Hematopoietic multipotent progenitor cell treated with erythropoietin and hydrocortisone succinate and interleukin-3 and kit ligand, for 17 days (in vitro differentiated cells): ENCODE measurements around the gene ERCC2.

Source experiments
- DNase-seq: peaks from one replicate; pipeline ENCODE4 v3.0.0-alpha.2; 2015; ENCODE audit warnings: low spot score

Gene ERCC2

DNA sequence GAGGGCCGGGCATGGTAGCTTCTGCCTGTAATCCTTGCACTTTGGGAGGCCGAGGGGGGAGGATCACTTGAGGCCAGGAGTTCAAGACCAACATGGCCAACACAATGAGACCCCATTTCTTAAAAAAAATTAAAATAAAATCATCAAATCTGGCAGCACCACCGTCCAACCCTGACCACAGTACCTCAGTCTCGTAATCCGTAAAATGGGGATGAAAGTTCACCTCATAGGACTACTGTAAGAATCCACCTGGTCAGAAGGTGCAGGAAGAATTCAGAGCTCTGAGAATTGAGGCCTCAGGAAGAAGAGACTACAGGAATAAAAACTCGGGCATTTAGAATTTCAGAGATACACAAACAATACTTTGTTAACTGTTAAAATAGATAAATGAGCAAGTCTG lies 31.4 kb upstream of the ERCC2 start:
- DNase-seq, result no peak

DNA sequence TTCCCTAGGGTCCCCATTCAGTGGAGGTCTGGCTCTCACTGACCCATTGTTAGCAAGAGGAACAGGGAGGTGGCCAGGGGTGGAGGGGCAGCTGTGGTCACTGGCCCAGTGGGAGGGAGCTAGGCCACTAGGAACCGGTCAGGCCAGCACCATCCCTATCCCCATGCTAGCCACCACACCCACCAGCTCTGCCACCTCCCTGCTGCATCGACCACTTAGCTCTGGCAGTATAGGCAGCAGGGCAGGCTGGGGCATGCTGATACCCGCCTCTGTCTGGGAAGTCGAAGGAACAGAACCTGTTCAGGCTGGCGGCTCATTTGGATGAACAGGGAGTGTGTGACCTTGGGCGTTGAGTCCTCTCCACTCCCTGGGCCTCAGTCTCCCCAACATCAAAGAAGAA lies 29.8 kb upstream of the ERCC2 start:
- no peak for DNase-seq

DNA sequence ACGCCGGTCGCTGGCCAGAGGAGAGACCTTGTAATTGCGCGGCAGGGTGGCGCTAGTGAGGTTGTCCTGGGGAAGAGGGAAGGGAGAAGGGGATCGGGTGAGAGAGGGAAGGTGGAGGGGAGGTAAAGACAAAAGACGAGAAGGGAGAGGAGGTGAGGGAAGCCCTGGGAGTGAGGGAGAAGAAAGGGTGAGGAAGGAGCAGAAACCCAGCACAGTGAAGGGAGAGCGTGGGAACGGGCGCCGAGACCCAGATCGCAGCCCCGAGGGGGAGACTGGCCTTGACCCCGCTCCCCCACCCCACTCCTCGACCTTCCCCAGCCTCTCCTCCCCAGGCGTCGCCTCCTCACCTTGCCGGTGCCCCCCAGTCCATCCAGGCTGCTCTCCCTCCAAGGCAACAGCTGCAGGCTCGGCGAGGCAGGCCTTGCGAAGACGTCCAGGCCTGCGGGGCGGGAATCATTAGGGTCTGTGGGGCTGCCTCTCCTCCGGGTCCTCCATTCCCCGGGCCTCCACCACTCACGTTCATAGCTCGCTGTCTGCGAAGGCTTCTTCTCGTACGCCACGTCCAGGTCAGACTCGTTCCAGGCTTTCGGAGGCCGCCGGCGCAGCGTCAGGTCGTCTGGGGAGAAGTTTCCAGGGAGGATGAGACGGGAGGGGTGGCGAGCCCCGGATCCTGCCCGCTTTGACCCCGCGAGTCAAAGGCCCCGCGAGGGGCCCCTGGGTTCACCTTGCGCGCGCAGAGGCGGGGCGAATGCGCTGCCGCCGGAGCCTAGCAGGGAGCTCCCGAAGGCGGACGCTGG lies 25.6 kb upstream of the ERCC2 start:
- DNase-seq, result no peak

DNA sequence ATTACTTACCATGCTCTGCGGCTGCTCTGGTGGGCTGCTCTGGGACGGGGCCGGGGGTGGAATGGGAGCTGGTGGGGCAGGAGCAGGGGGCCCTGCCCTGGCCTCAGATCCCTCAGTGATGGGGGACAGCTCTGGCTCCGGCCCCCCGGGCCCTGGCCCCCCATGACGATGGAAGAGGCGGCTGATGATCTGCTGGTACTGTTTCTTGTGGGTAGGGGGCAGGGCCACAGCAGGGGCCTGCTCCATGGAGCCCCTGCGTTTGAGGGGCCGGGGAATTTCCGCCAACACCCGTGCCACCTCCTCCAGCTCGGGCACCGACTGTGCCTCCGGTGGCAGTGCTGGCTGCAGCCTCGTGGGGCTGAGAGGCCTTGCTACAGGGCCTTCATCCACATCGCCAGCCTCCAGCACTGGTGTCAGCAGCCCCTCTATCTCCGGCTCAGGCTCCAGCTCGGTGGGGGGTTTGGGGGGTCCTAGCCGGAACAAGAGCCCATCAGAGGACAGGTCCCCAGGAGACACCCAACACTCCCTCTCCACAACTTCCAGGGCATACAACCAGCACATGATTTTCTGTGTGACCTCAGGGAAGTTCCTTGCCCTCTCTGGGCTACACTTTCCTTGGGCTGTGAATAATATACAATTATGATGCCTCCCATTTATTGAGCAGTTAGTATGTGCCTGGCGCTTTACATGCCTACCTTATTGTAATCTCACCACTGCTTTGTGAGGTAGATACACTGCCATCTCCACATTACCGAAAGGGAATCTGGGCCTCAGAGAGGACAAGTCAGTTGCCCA lies 21.7 kb upstream of the ERCC2 start:
- DNase-seq, result no peak

DNA sequence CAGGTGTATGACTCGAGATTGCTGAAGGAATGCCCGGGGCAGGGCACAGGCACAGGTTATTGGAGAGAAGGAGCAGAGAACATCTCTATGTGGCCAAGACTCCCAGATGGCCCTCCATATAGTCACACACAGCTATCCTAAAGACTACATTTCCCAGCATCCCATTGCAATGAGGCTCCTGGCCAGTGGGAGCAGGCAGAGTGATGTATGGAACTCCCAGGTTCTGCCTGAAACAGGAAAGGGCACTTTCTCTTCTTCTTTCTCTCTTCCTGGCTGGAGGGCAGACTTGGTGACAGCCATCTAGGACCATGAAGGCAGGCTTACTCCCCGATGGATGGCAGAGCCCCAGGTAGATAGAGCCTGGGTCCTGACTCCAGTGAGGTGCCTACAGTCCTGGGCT lies 21.0 kb upstream of the ERCC2 start:
- DNase-seq, result no peak

DNA sequence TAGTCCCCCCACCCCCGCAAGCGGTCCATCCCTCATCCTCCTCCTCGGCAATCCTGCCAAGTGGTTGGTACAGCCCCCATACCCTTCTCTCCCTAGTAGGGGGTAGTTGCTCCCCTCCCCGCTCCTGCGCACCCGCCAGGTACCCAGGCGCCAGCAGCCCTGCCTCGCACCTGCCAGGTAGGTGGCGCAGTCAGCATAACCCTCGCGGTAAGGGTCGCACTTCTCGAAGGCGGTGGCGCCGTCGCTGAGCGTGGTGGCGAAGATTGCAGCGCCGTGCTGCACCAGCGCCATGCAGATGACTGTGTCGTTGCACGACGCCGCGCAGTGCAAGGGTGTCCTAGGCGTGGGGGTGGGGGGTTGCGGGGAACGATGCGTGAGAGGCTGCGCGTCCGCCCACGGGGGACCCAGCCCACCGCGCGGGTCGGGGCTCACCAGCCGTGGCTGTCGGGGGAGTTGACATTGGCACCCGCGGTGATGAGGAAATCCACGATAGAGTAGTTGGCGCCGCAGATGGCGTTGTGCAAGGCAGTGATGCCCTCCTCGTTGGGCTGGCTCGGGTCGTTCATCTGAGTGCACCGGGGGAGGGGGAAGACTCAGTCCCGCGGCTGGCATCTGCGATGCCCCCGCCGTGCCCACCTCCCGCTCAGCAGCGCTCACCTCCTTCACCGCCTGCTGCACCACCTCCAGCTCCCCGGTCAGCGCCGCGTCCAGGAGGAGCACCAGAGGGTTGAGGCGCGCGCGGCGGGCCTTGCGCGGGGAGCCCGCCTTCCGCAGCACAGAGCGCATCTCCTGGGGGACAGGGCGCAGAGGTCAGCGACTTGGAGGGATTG lies 15.2 kb upstream of the ERCC2 start:
- DNase-seq, result no peak

DNA sequence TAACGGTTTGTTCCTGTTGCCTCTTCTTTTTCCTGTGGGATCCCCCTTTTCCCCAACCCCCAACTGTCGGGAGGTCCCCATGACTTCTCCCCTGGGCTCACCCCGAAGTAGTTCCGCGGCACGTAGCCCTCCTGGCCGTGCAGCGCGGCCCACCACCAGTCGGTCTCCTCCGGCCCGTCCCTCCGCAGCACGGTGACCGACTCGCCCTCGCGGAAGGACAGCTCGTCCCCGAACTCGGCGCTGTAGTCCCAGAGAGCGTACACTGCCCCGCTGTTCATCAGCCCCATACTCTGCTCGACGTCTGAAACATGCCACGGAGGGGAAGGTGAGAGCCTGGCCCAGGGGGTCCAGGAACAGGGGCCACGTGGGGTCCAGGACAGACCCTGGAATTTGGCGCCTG lies 12.1 kb upstream of the ERCC2 start:
- DNase-seq, result no peak

DNA sequence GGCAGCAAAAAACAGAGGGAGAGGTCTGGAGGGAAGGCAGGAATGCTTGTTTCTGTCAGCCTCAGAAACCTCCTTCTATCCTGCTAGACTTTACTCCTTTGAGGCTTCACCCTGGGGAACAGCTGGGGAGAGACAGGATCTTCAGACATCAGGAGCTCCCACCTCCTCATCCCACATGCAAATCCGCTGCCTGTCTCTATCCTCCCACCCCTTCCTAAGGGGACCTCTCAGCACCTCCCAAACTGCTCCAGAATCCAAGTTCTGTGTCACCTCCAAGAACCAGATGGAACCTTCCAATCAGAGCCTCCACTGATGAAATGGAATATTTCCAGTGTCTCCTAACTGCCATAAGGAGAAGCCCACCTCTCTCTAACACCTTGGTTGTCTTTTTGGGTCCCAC lies 9.7 kb upstream of the ERCC2 start:
- no peak for DNase-seq

DNA sequence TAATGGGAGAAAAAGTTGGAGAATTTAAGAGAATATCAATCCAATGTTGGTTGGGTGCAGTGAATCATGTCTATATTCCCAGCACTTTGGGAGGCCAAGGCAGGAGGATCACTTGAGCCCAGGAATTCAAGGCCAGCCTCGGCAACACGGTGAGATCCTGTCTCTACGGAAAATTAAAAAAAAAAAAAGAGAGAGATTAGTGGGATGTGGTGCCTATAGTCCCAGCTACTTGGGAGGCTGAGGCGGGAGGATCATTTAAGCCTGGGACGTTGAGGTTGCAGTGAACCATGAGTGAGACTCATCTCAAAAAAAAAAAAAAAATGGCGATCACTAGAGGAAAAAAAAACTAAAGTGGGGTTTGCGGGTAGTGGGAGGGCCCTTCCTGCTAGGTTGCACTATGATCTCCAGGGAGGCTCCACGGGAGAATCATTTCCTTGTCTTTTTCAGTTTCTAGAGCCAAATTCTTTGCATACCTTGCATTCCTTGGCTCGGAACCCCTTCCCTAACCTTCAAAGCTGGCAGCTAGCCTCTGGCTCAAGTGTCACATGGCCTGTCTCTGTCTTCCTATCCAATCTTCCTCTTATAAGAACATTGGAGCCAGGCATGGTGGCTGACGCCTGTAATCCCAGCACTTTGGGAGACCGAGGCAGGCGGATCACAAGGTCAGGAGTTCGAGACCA lies 5.8 kb upstream of the ERCC2 start:
- DNase-seq, result no peak

DNA sequence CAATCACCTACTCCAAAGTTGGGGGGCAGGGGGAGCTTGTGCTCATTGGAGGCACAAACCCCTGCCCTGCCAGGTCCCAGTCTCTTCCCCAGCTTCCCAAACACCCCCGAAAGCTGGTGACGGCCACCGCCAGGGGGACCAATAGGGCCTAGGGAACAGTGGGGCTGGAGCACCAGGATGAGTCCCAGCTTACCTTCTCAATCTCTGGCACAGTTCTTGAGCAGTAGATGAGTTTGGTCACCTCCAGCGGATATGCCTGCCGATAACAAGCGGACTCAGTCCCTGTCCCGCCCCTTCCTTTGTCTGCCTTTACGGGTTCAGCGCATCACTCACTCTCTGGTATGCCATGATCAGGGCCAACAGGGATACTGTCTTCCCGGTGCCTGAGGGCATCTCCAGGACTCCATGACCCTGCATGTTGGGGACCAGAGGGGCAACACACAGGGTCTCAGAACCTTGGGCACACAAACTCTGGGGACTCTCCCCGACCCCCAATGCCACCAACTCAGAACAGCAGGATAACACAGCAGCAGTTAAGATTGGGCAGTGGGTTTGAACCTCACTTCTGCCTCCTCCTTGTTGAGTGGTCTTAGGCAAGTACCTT lies 1.5 kb downstream of the ERCC2 start:
- DNase-seq, result no peak

DNA sequence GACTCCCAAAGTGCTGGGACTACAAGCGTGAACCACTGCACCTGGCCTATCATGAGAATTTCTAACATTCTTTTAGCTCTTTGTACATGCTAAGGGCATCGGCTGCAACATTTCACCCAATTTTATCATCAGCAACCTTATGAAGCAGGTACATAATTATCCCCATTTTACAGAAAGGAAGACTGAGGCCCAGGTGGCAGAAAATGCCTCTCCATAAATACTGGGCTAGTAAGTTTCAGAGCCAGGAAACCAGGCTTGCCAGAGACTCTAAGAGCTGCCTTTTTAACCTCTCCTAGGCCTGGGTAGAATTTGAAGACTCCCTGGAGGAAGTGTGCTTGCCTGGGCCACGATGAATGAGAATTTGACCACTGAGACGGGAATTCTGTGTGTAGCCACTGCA lies 2.2 kb downstream of the ERCC2 start:
- no peak for DNase-seq

DNA sequence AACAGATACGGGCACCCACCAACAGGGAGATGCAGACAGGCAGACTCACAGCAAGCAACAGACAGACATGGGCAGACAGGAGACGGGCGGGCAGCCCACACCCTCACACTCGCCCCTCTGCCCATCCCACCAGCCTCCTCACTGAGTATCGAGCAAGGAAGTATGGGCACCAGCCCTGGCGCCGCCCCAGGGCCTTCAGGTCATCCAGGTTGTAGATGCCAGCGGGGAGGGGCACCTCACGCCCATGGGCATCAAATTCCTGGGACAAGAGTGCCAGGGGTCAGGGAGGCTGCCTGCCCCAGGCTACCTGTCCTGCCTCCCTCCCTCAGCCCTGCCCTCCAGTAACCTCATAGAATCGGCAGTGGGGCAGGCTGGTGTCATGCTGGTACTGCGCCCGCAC lies 5.7 kb downstream of the ERCC2 start:
- no peak for DNase-seq

DNA sequence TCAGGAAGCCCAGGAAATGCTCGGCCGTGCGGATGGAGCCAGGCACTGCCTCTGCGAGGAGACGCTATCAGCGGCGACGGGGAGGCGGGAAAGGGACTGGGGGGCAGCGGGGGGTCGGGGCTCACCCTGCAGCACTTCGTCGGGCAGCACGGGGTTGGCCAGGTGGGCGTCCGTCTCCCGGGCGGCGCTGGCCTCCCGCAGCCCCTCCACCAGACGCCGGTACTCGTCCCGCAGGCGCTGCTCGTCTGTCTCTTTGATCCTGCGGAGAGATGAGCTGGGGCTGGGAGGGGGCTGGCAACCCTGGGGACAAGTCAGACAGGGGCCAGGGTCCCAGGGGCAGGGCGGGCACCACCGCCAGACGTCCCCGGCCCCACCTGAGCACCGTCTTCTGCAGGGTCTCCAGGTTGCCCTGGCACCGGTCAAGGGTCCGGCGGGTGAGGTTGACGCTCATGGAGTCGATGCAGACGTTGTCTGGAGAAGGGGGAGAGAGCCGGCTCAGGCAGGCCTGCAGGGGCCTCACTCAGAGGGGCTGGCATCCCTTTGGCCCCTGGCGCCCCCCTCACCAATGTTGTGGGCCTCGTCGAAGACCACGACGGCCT lies 6.4 kb downstream of the ERCC2 start:
- DNase-seq, result no peak

DNA sequence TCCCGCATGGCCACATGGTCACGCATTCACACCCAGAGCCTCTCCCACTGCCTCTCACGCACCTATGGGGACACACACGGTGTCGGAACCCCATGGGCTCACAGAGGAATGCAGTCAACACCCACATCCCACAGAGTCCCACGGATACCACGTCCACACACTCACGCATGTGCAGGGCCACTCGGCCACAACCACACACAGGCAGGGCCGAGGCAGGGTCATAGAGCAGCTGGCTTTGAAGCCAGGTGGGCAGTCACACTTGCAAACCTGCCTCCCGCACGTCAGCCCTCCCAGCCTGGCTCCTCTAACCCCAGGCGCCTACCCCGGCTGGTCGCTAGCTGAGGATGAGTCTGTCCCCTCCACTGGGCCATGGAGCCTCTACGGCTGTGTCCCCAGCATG lies 8.1 kb downstream of the ERCC2 start:
- no peak for DNase-seq

DNA sequence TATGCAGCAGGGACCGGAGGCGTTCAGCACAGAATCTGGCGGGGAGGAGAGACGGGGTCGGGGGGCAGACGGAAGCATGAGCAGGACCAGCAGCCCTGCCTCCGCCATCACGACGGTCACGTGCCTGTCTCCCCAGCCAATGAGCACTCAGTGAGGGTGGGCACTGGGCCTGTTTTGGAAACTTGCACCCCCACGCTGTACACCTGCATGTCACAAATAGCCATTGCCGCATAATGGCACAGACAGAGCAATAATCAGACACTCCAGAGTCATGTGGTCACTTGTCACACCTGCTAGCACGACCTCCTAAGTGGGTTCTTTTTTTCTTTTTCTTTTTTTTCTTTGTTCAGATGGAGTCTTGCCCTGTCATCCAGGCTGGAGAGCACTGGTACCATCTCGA lies 8.8 kb downstream of the ERCC2 start:
- DNase-seq, result no peak

DNA sequence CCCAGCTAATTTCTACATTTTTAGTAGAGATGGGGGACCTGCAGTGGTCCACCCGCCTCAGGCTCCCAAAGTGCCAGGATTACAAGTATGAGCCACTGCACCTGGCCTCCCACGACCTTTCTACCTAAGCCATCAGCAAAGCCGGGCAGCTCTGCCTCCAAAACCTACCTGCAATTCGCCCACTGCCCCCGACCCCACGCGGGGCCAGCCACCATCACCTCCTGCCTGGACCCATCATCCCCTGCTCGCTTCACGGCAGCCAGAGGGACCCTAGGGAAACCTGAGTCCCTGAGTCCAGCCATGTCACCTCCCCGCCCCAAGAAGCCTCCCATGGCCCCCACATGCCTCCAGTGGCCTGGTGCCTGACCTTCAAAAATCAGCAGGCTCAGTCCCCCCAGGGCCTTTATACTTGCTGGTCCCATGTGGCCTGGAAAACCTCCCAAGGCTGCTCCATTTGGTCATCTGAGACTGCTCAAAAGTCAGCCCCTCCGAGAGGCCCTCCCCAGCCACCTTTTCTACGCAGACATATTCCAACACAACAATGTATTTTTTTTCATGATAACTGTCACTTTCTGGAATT lies 12.1 kb downstream of the ERCC2 start:
- no peak for DNase-seq

DNA sequence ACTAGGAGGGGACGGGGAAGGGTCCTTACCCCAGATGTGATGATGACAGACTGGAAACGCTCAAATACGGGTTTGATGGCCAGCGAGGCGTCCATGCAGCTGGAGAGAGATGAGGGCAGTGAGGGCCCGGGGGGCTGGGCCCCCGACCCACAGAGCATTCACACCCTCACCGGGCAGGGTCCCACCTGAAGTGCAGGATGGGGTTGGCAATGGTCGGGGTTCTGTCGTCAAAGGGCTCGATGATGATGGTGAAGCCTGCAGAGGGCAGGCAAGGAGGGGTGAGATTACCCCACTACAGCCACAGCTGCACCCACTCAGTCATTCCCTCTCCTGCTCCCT lies 13.0 kb downstream of the ERCC2 start:
- no peak for DNase-seq

DNA sequence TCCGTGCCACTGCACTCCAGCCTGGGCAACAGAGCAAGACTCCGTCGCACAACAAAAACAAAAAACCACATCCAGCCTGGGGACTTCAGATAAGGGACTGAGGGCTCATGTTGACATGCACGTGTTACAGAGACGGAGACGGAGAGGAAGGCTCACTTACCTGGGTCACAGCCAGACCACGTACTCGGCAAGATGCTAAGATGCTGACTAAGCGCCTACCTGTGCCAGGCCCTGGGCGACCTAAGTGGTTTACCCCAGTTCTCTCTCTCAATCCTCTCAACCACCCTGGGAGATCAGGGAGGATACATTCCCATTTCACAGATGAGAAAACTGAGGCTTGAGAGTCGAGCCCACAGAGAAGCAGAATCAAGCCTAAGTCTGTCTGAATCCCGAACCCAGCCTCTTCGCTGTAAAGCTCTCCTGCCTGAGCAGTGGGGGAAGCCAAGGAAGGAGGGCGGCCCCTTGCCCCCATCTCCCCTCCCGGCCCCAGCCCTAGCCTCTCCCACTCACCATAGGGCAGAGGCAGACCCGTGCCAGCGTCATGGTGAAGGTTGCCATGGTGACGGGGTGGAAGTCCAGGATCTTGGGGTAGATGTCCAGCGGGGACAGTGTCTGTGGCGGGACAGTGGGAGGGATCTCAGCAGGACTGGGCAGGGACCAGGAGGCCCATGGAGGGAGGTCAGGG lies 13.5 kb downstream of the ERCC2 start:
- peak; percentile 77 for DNase-seq

DNA sequence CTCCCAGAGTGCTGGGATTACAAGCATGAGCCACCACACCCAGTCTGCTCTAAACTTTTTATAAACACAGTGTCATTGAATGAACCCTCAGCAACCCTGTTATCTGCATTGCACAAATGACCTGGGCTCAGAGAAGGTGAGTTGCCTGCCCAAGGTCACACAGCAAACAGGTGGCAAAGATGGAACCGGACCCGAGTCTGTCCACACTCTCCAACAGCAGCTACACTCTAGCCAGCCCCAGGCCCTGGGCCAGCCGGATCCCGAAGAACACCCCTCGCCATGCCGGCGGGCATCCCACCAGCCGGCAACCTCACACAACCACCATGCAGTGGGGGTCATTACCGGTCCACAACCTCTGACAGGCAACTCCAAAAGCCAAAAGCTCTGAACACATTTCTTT lies 14.5 kb downstream of the ERCC2 start:
- peak; percentile 48 for DNase-seq

DNA sequence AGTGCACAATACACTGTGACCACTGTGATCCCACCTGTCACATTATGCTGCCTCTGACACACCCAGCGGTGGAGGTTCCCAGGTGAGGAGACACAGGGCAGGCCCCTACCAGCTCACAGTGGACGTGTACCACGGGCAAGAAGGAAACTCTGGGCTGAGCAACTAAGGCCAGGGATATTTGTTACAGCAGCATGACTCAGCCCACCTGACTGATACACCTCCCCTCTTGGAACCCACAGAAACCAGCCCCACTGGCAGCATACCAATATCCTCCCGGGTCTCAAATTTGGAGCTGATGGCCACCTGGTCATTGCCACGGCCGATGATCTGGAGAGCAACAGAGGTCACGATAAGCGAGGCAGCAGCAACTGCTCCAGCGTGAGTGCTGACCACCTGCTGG lies 15.0 kb downstream of the ERCC2 start:
- peak; percentile 51 for DNase-seq
